ENCODE measurements around the gene DOK4. TPM values are rescaled to one million over a fixed set of nuclear protein-coding genes. Genes with fewer than 3 reads are reported as not detected.

The DOK4 gene
- total and polyA plus RNA-seq, 2 of the 8 experiments (the other 6 are each of a cell fraction or from before 2014, with no cell fraction given): 24.0 to 28.9 TPM

DNA sequence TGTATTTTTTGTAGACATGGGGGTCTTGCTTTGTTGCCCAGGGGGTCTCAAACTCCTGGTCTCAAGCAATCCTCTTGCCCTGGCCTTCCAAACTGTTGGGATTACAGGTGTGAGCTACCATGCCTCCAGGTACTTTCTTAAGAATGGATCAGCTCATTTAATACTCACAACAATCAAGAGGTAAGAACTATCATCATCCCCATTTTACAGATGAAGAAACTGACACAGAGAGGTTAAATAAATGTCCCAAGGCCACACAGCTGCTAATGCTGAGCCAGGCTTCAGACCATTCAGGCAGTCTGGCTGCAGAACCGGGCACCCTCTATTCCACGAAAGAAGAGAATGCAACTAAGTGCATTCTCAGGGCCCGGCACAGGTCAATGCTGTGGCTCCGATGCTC lies 28.1 kb upstream of the DOK4 start (continued):
- TF ChIP-seq CREB1 (IDR thresholded peaks at IDR 0.05): no peak
- no peak for TF ChIP-seq PHF8 (conservative IDR thresholded peaks at IDR 0.05; ENCODE audit: low read depth, low read length)
- TF ChIP-seq CEBPB (IDR thresholded peaks at IDR 0.05; ENCODE audit: low read depth, low read length): no peak
- TF ChIP-seq CHD2 (IDR thresholded peaks at IDR 0.05; ENCODE audit: low read length): no peak

All from H1 (cell line).